Fibroblast of skin of back (primary cell): ENCODE data around the gene CARTPT.

Source experiments
- DNase-seq: peaks from one replicate; pipeline ENCODE4 v3.0.0-alpha.2; 2013

Gene CARTPT

DNA sequence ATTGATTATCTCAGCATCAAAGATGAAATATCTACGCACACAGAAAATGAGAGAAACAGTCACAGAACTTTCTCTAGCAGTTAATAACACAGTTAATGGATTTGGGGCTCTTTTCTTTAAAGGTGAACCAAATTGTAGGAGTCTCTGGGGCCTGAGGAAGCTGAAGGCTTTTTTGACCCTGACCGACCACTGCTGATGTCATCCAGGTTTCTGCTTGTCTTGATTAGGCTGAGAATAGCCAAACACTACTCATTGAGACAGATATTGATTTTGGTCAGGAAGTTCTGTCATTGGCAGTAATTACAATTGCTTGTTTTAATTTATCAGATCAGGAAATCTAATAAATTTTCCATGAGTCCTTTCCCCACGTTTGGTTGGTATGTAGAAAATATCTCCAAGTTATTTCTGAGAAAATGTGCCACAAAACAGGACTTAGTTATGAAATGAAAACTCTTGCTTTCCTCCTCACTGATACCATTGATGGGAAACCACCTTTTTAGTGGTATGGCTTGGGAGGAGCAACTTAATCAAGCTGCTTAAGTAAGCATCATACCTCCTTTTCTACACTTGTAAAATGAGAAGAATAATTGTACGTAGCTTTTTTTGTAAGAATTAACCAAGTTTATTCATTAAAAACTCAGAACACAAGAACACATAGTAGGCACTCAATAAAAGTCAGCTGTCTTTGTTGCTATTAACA is 19.7 kb downstream of the CARTPT start:
- no peak for DNase-seq

DNA sequence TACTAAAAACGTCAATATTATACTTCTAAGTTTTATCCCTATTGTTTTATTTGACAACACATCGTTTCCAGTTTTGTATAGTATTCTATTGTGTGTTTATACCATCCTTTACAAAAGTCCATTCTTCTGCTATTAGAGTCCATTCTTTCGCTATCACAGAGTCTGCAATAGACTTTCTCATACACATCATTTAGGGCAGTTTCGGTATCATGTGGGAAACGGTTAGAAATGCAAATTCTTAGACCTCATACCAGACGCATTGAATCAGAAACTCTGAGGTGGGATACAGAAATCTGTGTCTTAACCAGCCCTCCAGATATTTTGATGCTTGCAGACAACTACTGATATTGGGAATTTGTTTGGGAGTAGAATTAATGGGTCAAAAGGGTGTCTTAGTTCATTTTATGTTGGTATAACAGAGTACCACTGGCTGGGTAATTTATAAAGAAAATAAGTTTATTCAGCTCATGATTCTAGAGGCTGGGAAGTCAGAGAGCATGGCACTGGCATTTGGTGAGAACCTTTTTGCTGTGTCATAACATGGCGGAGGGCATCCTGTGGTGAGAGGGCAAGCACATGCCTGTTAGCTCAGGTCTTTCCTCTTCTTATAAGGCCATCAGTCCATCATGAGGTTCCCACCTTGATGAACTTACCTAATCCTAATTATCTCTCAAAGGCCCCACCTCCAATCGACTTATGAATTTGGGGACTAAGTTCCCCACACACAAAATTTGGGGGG is 21.1 kb downstream of the CARTPT start:
- no peak for DNase-seq

- DNase-seq = no peak
These were observed 24.1 kb downstream of the CARTPT start for GRCh38 chr5:71743155-71743554.

DNA sequence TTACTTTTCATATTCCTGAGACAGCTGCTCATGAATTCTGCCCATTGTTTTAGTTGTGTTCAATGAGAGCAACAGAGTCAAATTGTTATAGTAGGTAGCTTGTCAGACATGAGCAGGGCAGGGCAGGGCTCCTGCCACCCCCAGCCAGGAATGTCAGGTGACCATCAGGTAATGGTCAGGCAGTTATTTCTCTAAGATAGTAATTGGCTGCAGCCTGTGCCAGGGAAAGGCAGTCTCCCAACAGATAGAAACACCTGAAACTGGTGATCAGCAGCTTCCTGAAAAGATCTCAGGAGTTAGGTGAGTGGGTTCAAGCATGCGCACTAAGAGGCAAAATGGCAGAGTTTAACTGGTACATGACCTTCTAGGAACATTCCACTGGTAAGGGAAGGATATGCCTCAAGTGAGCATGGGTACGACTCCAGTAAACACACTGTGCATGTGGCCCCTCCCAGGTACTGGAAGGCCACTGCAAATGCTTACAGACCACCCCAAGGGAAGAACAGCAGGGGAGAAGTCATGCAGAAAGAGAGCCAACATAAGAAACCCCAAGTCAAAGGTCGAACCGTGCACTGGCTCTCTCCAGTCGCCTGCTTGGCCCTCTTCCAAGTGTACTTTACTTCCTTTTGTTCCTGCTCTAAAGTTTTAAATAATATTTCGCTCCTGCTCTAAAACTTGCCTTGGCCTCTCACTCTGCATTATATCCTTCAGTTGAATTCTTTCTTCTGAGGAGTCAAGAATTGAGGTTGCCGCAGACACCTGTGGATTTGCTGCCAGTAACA is 25.1 kb downstream of the CARTPT start:
- no peak for DNase-seq

GRCh38 chr5:71747182-71747581 is 28.1 kb downstream of the CARTPT start:
- DNase-seq = no peak

DNA sequence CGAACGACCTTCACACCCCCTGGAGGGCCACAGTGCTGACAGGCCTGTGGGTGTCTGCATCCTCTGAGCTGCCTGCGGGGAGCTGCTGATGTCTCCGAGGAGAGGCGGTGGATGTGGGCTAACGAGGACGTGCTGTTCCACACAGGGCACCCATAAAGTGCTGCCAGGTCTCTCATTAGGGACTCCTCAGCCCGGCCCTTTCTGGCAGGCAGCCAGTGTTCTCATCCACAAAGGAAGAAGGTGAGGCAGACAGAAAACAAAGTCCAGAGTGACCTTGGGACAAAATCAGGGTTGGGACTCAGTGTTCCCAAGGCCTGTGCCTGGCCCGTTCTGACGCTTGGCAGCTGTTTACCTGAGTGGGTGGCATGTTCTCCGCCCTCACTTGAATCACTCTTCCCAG is 29.3 kb downstream of the CARTPT start:
- no peak for DNase-seq

DNA sequence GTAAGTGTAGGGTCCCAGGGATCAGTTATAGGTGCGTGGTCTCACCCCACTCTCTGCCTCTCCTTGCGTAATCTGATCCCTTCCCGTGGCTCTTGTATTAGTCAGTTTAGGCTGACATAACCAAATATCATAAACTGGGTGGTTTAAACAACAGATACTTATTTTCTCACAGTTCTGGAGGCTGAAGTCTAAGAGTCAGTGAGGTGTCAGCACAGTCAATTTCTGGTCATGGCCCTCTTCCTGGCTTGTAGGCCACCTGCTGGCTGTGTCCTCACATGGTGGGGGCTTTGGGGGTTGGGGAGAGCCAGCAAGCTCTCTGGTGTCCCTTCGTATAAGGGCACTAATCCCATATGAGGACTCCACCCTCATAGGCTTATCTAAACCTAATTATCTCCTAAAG is 32.3 kb downstream of the CARTPT start:
- DNase-seq = no peak

GRCh38 chr5:71752441-71753190 is 33.5 kb downstream of the CARTPT start:
- no peak for DNase-seq

DNA sequence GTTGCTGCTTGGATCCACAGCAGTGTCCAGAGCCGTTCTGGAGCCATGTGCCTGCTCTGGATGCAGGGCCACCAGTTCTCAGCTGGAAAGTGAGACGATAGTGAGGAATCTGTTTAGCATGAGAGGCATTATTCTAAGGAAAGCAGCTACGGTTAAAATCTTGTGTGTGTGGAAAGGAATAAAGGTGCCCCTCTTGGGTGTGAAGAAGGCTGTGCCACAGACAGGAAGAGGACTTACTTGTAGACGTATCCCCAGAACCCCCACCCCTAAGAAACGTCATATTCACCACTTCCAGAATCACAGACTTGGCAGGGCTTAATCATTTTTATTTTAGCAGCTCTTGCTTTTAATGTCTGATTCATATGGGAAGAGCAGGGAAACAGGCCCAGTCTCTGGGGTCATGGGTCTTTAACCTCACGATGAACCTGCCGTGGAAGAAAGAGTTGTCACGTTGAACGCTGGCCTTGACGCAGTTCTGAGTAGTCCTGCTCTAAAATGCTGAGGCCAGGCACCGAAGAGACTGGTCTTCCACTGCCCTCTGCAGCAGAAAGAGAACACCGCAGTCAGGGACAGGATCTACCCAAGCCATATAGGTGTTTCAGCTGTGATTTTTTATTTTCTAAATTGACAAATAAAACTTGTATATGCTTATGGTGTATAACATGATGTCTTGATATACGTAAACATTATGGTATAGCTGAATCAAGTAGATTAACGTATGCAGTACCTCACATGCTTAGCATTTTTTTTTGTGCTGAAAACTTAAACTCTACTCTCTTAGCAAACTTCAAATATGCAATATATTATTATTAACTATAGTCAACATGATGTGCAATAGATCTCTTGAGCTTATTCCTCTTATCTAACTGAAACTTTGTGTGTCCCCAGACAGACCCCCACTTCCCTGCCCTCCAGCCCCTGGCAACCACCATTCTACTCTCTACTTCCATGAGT is 38.8 kb downstream of the CARTPT start:
- DNase-seq = peak; percentile 57

GRCh38 chr5:71762826-71763225 is 43.8 kb downstream of the CARTPT start:
- DNase-seq = no peak

DNA sequence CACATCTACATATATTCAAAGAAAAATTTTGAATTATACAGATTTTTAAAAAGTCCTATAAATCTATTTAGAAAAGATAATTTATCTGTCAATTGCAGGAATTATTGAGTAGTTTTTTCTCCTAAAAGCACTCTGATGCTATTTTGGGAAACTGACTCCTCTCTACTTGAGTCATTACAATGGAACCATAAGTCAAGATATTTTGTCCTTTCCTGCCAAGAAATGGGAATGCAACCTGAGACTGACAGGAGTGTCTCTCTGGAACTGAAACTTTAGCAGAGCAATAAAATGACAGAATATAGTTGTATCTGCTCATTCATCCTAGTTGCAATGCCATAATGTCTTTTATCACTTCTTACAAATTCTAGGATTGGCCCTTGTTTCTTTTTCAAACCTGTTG is 48.6 kb downstream of the CARTPT start:
- peak; percentile 51 for DNase-seq

DNA sequence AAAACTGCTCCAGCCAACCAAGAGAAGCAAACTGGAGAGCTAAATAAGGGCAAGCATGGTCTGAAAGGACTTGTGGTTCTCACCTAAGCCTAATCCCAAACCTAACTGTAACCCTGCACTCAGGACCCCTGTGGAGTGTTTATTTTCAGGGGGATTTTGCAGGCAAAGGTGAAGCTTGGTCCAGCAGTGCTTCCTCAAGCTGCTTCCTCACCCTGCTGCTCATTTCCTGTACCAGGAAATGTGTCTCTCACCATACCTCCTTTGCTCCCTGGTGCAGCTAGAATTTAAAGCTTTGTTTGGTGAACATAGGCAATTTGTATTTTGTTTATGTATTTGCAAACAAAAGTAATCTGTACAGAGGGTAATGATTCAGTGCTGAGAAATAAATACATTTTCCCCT is 50.2 kb downstream of the CARTPT start:
- no peak for DNase-seq

- no peak for DNase-seq
These were observed 51.3 kb downstream of the CARTPT start for GRCh38 chr5:71770381-71770780.
